GM10847 (cell line): Measurements from ENCODE around the gene SPEM2.

Source experiments
- POLR2A ChIP-seq: IDR thresholded peaks from 2 replicates; pipeline ENCODE4 v1.6.1; 2011; ENCODE audit not compliant: insufficient read length; ENCODE audit errors: extremely low read depth

SPEM2 gene

GRCh38 chr17:7440834-7441195 lies 15.4 kb downstream of the SPEM2 start:
- no peak for TF ChIP-seq POLR2A

GRCh38 chr17:7441266-7441665 lies 15.8 kb downstream of the SPEM2 start:
- TF ChIP-seq POLR2A, result no peak

DNA sequence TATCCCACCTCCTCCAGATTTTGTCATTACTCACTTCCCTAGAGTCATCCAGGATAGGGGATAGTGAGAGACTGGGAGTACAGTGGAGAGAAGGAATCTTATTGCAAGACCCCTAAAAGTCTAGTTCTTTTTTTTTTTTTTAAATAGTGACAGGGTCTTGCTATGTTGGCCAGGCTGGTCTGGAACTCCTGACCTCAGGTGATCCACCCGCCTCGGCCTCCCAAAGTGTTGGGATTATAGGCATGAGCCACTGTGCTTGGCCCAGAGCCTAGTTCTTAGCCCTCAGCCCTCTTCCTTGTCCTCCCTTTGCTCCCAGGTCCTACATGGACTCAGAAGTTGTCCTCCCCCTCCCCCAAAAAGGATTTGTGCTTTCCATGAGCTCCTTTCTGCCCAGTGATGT lies 16.7 kb downstream of the SPEM2 start:
- TF ChIP-seq POLR2A, result no peak

- TF ChIP-seq POLR2A, result no peak
Observed at GRCh38 chr17:7443499-7444485, 18.4 kb downstream of the SPEM2 start.

- no peak for TF ChIP-seq POLR2A
Observed at GRCh38 chr17:7444682-7445618, 19.5 kb downstream of the SPEM2 start, which contains the start of gene CHRNB1. TSS of gene CHRNB1 (plus strand) at chr17:7445061. CDS start at chr17:7445128, 67 bp downstream.

DNA sequence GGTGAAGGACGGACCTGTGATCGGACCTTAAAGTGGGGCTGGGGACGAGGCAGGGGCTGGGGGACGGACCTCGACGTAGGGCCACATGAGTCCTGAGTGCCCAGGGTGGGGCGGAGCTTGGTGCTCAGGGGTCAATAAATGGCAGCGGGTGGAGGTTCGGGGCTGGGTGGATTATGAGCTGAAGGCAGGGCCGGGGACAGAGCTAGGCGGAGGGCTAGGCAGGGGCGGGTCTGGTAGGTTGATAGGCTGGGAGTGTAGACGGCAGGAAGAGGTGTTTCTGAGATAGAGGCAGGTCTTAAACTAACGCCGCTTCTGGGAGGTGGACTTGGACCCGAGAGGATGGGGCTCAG lies 20.2 kb downstream of the SPEM2 start:
- no peak for TF ChIP-seq POLR2A

- TF ChIP-seq POLR2A, result no peak
Observed at GRCh38 chr17:7448461-7448860, 23.0 kb downstream of the SPEM2 start.

GRCh38 chr17:7459961-7460545 lies 34.6 kb downstream of the SPEM2 start:
- no peak for TF ChIP-seq POLR2A

DNA sequence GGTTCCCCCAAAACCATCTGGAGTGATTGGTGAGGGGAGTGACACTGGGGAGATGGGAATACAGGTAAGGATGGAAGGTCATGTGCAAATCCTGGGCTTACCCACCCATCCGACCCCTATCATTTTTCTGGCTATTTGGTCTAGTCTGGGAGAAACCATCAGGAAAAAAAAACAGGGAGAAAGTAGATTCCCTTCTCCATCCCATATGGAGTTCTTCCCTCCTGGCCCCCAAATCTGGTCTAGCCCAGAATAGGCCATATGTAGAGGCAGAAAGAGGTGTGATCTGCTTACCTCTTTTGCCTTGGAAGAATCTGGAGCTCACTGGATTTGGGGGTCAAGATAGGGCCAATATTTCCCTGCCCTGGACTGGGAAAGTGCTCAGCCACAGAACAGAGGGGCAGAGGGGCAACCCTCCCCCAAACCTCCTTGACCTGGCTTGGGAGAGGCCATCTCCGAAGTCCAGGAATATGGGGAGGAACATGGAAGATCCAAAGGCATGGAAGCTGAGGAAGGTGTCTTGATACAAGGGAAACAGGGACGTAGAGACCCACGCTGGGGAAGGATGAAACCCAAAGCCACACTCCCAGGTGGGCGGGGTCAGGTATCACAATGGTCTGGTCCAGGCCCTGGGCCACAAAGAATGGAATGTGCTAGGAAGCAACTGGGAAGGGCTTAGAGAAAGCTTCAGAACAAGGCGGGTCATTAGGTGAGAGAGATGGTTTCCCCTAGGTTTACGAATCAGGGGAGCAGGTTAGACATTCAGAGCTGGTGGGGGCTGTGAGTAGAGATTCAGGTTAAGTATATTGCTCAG lies 35.6 kb downstream of the SPEM2 start:
- no peak for TF ChIP-seq POLR2A

DNA sequence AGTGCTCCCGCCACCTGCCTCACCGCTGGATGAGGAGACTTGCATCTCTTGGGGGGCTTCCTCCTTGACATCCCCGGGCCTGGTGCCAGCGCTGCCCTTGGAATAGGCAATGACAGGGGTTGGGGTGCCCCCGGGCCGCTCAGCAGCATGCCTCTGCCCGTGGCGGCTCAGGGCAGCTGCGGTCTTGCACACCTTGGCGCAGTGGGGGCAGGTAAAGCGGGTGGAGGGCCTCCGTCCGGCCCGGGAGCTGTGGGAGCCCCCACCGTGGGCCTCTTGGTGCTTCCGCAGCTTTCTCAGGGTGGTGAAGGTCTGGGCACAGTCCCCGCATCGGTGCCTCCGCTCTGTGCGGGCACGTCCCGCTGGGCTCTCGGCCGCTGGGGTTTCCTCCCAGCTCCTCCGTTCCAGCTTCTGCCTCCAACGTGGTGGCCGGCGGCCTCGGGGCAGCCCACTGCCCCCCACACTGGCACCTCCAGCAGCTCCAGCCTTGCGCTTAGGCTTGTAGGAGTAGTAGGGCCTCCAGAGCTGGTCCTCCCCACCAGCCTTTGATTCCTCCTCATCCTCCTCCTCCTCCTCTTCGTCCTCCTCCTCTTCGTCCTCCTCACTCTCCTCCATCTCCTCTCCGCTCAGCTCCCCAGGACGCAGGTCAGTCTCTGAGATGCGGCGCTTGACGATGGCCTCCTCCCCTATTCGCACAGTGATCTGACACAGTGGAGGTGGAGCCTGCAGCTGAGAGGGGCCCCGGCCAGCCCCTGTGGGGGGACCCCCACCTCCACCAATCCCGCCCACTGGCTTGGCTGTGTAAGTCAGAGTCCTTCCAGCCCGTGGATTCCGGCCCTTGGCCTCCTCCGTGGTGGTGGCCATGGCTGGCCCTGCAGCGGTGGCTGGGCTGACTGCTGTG lies 37.3 kb downstream of the SPEM2 start:
- TF ChIP-seq POLR2A, result no peak

DNA sequence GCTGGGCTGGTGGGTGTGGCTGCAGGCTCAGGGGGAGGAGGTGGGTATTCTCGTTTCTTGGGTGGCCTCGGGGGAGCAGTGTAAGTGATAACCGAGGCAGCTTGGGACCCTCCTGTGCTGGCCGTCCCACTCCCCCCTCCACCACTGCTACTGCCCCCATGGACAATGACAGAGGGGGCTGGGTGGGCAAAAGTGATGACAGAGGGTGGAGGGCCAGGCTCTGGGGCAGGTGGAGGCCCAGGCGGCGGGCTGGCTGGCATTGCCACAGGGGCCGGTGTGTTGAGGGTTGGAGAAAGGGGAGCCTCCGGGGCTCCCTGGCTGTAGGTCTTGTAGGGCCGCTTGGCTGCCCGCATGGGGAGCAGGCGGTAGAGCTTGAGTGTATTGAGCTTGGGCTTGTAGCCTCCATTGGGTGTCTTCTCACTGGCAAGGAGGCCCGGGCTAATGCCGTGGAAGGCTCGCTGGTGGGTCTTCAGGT lies 38.0 kb downstream of the SPEM2 start:
- TF ChIP-seq POLR2A, result no peak

GRCh38 chr17:7464081-7464480 lies 38.7 kb downstream of the SPEM2 start:
- no peak for TF ChIP-seq POLR2A

GRCh38 chr17:7465597-7466275 lies 40.3 kb downstream of the SPEM2 start:
- TF ChIP-seq POLR2A, result no peak
